ENCODE data around the gene COA8.

DNA sequence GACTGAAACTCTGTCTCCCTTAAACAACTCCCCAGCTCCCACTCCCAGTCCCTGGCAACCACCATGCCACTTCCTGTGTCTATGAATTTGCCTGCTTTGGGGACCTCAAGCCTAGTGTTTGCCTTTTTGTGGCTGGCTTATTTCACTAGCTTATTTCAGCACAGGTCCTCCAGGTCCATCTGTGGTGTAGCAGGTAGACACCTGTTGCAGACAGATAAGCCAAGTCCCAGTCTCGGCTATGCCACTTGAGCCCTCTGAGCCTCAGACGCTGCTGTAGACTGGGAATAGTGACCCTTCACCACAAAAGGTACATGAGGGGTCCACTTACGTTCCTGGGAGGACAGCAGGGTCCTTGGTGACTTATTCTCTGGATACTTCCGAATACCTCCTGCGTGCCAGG, 41.9 kb downstream of the COA8 start:
- TF ChIP-seq, protein P1, sequence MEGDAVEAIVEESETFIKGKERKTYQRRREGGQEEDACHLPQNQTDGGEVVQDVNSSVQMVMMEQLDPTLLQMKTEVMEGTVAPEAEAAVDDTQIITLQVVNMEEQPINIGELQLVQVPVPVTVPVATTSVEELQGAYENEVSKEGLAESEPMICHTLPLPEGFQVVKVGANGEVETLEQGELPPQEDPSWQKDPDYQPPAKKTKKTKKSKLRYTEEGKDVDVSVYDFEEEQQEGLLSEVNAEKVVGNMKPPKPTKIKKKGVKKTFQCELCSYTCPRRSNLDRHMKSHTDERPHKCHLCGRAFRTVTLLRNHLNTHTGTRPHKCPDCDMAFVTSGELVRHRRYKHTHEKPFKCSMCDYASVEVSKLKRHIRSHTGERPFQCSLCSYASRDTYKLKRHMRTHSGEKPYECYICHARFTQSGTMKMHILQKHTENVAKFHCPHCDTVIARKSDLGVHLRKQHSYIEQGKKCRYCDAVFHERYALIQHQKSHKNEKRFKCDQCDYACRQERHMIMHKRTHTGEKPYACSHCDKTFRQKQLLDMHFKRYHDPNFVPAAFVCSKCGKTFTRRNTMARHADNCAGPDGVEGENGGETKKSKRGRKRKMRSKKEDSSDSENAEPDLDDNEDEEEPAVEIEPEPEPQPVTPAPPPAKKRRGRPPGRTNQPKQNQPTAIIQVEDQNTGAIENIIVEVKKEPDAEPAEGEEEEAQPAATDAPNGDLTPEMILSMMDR (IDR thresholded peaks at IDR 0.05): no peak
- no peak for TF ChIP-seq POLR2A (IDR thresholded peaks at IDR 0.05)

All from testis (tissue), 2 donors.